HUES48 (cell line): ENCODE measurements around the gene VAX1.

Experiments used
- H3K27ac ChIP-seq: one replicate; pipeline ENCODE4 v1.7.0; 2013; ENCODE audit warnings: low read depth, low read length, inconsistent platforms
- H3K27me3 ChIP-seq: 2 replicates; pipeline ENCODE4 v1.6.1; 2013; ENCODE audit warnings: mild to moderate bottlenecking, low read length; ENCODE audit not compliant: control insufficient read depth, insufficient read depth
- H3K36me3 ChIP-seq: 2 replicates; pipeline ENCODE4 v1.6.1; 2013; ENCODE audit warnings: low read length; ENCODE audit not compliant: control insufficient read depth, insufficient read depth
- H3K4me1 ChIP-seq: 2 replicates; pipeline ENCODE4 v1.6.1; 2013; ENCODE audit warnings: mild to moderate bottlenecking, low read length; ENCODE audit not compliant: control insufficient read depth, insufficient read depth
- H3K4me3 ChIP-seq: 2 replicates; pipeline ENCODE4 v1.5.1; 2013; ENCODE audit warnings: mild to moderate bottlenecking, low read depth, low read length
- H3K9ac ChIP-seq: 2 replicates; pipeline ENCODE4 v1.6.1; 2013; ENCODE audit warnings: mild to moderate bottlenecking, low read depth, low read length, moderate library complexity
- H3K9me3 ChIP-seq: 2 replicates; pipeline ENCODE4 v1.6.1; 2013; ENCODE audit warnings: low read length; ENCODE audit not compliant: control insufficient read depth, insufficient read depth

The VAX1 gene

GRCh38 chr10:117163061-117163953 is 25.2 kb upstream of the VAX1 start:
- Histone ChIP-seq H3K27me3 (peaks cover 100% of the 10 kb centered on the region), H3K27ac (no peak overlapping the region), H3K4me3 (peak overlapping the region; percentile 49; the same call in 1 of the 2 replicates), H3K9me3 (no peaks in the 10 kb centered on the region), H3K36me3 (no peaks in the 10 kb centered on the region), H3K9ac (no peak overlapping the region), H3K4me1 (peaks cover 50% of the 10 kb centered on the region)

GRCh38 chr10:117162093-117163060 is 24.3 kb upstream of the VAX1 start:
- peaks cover 100% of the 10 kb centered on the region for H3K27me3 ChIP-seq
- peak overlapping the region; percentile 49; the same call in 1 of the 2 replicates for H3K4me3 ChIP-seq
- H3K9me3 ChIP-seq = no peaks in the 10 kb centered on the region
- H3K9ac ChIP-seq = no peak overlapping the region
- no peak overlapping the region for H3K27ac ChIP-seq
- H3K36me3 ChIP-seq = no peaks in the 10 kb centered on the region
- peaks cover 48% of the 10 kb centered on the region for H3K4me1 ChIP-seq

- peaks cover 100% of the 10 kb centered on the region for H3K27me3 ChIP-seq
- H3K9ac ChIP-seq = no peak overlapping the region
- H3K4me3 ChIP-seq = no peak overlapping the region
- H3K27ac ChIP-seq = no peak overlapping the region
- no peaks in the 10 kb centered on the region for H3K9me3 ChIP-seq
- H3K4me1 ChIP-seq = peaks cover 48% of the 10 kb centered on the region
- no peaks in the 10 kb centered on the region for H3K36me3 ChIP-seq
Measured at GRCh38 chr10:117161386-117162033, 23.4 kb upstream of the VAX1 start.

- peaks cover 100% of the 10 kb centered on the region for H3K27me3 ChIP-seq
Measured at GRCh38 chr10:117160567-117160966, 22.5 kb upstream of the VAX1 start.

GRCh38 chr10:117159390-117159789 is 21.3 kb upstream of the VAX1 start:
- no peaks in the 10 kb centered on the region for H3K9me3 ChIP-seq
- H3K27ac ChIP-seq = peak overlapping the region; percentile 38
- H3K27me3 ChIP-seq = peaks cover 100% of the 10 kb centered on the region
- no peak overlapping the region for H3K4me3 ChIP-seq
- no peak overlapping the region for H3K9ac ChIP-seq
- H3K4me1 ChIP-seq = peaks cover 41% of the 10 kb centered on the region
- H3K36me3 ChIP-seq = no peaks in the 10 kb centered on the region

More at GRCh38 chr10:117160567-117160966, 22.5 kb upstream of the VAX1 start:
- H3K4me3 ChIP-seq = no peak overlapping the region
- H3K27ac ChIP-seq = no peak overlapping the region
- peaks cover 41% of the 10 kb centered on the region for H3K4me1 ChIP-seq
- H3K9me3 ChIP-seq = no peaks in the 10 kb centered on the region
- H3K36me3 ChIP-seq = no peaks in the 10 kb centered on the region
- H3K9ac ChIP-seq = no peak overlapping the region

- Histone ChIP-seq H3K27ac (no peak overlapping the region), H3K4me1 (peaks cover 41% of the 10 kb centered on the region), H3K27me3 (peaks cover 100% of the 10 kb centered on the region), H3K9me3 (no peaks in the 10 kb centered on the region), H3K9ac (no peak overlapping the region), H3K36me3 (no peaks in the 10 kb centered on the region), H3K4me3 (no peak overlapping the region)
Measured at GRCh38 chr10:117158297-117158696, 20.2 kb upstream of the VAX1 start.

- Histone ChIP-seq H3K4me1 (no peaks in the 10 kb centered on the region), H3K27me3 (peaks cover 97% of the 10 kb centered on the region), H3K9ac (no peak overlapping the region), H3K27ac (no peak overlapping the region), H3K9me3 (no peaks in the 10 kb centered on the region), H3K4me3 (no peak overlapping the region), H3K36me3 (no peaks in the 10 kb centered on the region)
Measured at GRCh38 chr10:117152668-117153067, 14.6 kb upstream of the VAX1 start.

GRCh38 chr10:117148284-117148683 is 10.2 kb upstream of the VAX1 start:
- Histone ChIP-seq H3K27me3 (peaks cover 97% of the 10 kb centered on the region), H3K27ac (no peak overlapping the region), H3K4me3 (no peak overlapping the region), H3K36me3 (no peaks in the 10 kb centered on the region), H3K9me3 (peaks cover 9% of the 10 kb centered on the region), H3K9ac (no peak overlapping the region), H3K4me1 (no peaks in the 10 kb centered on the region)

- H3K36me3 ChIP-seq = no peaks in the 10 kb centered on the region
- H3K27me3 ChIP-seq = peaks cover 100% of the 10 kb centered on the region
Measured at GRCh38 chr10:117145019-117145418, 6.9 kb upstream of the VAX1 start.

GRCh38 chr10:117143103-117143823 is 5.2 kb upstream of the VAX1 start:
- Histone ChIP-seq H3K9me3 (peaks cover 9% of the 10 kb centered on the region), H3K4me1 (peaks cover 5% of the 10 kb centered on the region; the same call in 1 of the 2 replicates), H3K27ac (no peak overlapping the region), H3K9ac (no peak overlapping the region), H3K4me3 (no peak overlapping the region), H3K36me3 (no peaks in the 10 kb centered on the region), H3K27me3 (peaks cover 99% of the 10 kb centered on the region)

More at GRCh38 chr10:117145019-117145418, 6.9 kb upstream of the VAX1 start:
- Histone ChIP-seq H3K27ac (no peak overlapping the region), H3K4me3 (no peak overlapping the region), H3K4me1 (0 out of 2 replicates have a peak, but pooled peaks cover 2% of the 10 kb centered on the region), H3K9me3 (peaks cover 9% of the 10 kb centered on the region), H3K9ac (no peak overlapping the region)
